ENCODE measurements around the gene ADPRHL1. TPM values are rescaled to one million over a fixed set of nuclear protein-coding genes. Genes with fewer than 3 reads are reported as not detected.
"Not testable (repeated sequence)": the region's sequence is repeated elsewhere in the genome, so short reads cannot be mapped to it uniquely, and the experiment has no call there.

ADPRHL1 gene
- total RNA-seq, 1 experiment from 2014 or later: 1.5 TPM

DNA sequence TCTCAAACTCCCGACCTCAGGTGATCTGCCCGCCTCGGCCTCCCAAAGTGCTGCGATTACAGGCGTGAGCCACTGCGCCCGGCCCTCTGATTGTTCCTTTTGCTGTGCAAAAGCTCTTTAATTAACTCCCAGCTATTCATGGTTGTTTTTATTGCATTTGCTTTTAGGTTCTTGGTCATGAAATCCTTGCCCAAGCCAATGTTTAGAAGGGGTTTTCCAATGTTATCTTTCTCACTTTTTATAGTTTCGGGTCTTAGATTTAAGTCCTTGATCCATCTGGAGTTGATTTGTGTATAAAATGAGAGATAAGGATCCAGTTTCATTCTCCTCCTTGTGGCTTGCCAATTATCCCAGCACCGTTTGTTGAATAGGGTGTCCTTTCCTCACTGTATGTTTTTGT, 70.2 kb downstream of the ADPRHL1 start (continued):
- TF ChIP-seq ZNF423 (CRISPR knock-in tag; IDR thresholded peaks at IDR 0.05) (no peak), NFATC4 (CRISPR knock-in tag; IDR thresholded peaks at IDR 0.05) (no peak)
- TF ChIP-seq, protein P1, sequence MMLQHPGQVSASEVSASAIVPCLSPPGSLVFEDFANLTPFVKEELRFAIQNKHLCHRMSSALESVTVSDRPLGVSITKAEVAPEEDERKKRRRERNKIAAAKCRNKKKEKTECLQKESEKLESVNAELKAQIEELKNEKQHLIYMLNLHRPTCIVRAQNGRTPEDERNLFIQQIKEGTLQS (CRISPR knock-in tag; conservative IDR thresholded peaks at IDR 0.05): no peak

DNA sequence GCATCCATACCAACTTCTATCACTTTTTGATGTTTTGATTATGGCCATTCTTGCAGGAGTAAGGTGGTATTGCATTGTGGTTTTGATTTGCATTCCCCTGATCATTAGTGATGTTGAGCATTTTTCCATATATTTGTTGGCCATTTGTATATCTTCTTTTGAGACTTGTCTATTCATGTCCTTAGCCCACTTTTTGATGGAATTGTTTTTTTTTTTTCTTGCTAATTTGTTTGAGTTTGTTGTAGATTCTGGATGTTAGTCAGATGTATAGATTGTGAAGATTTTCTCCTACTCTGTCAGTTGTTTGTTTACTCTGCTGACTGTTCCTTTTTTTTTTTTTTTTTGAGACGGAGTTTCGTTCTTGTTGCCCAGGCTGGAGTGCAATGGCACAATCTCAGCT, 70.7 kb downstream of the ADPRHL1 start:
- Mint-ChIP-seq H3K36me3 (peaks cover 76% of the 10 kb centered on the region), H3K9me3 (peaks cover 64% of the 10 kb centered on the region), H3K4me1 (peaks cover 22% of the 10 kb centered on the region), H3K27me3 (ENCODE audit: low read depth) (peaks cover 51% of the 10 kb centered on the region)
- CTCF ChIA-PET: interaction anchor here (1.1 kb wide), 1 partner anchor 11 kb away, joined by 4 read pairs; no protein-coding TSS in a partner anchor
- POLR2A ChIA-PET; H3K27ac Mint-ChIP-seq; DNase-seq (ENCODE audit: low spot score); H3K4me3 Mint-ChIP-seq; ATAC-seq: not testable (repeated sequence)

DNA sequence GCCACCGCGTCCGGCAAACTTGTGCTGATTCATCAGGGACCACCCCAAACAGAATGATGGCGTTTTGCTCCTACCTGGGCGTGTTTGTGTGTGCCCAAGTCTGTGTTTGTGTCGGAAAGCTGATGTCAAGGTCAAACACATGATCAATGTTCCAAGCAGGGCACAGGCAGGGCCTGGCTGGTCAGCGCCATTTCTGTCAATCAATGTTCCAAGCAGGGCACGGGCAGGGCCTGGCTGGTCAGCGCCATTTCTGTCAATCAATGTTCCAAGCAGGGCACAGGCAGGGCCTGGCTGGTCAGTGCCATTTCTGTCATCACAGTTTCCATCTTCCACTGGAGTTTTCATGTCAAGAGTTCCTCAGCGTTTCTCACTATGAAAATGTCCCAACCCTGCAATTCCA, 74.5 kb downstream of the ADPRHL1 start:
- ChIA-PET CTCF (interaction anchor here (1.0 to 2.3 kb wide), 2 partner anchors 12 to 13 kb away, joined by 3 to 11 read pairs; no protein-coding TSS in a partner anchor), POLR2A (no interaction called here)
- H3K27ac Mint-ChIP-seq: no peak overlapping the region
- TF ChIP-seq, protein P2, sequence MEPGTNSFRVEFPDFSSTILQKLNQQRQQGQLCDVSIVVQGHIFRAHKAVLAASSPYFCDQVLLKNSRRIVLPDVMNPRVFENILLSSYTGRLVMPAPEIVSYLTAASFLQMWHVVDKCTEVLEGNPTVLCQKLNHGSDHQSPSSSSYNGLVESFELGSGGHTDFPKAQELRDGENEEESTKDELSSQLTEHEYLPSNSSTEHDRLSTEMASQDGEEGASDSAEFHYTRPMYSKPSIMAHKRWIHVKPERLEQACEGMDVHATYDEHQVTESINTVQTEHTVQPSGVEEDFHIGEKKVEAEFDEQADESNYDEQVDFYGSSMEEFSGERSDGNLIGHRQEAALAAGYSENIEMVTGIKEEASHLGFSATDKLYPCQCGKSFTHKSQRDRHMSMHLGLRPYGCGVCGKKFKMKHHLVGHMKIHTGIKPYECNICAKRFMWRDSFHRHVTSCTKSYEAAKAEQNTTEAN (CRISPR knock-in tag; IDR thresholded peaks at IDR 0.05): no peak
- TF ChIP-seq, protein P3, sequence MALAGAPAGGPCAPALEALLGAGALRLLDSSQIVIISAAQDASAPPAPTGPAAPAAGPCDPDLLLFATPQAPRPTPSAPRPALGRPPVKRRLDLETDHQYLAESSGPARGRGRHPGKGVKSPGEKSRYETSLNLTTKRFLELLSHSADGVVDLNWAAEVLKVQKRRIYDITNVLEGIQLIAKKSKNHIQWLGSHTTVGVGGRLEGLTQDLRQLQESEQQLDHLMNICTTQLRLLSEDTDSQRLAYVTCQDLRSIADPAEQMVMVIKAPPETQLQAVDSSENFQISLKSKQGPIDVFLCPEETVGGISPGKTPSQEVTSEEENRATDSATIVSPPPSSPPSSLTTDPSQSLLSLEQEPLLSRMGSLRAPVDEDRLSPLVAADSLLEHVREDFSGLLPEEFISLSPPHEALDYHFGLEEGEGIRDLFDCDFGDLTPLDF (CRISPR knock-in tag; IDR thresholded peaks at IDR 0.05): no peak
- TF ChIP-seq, protein P4, sequence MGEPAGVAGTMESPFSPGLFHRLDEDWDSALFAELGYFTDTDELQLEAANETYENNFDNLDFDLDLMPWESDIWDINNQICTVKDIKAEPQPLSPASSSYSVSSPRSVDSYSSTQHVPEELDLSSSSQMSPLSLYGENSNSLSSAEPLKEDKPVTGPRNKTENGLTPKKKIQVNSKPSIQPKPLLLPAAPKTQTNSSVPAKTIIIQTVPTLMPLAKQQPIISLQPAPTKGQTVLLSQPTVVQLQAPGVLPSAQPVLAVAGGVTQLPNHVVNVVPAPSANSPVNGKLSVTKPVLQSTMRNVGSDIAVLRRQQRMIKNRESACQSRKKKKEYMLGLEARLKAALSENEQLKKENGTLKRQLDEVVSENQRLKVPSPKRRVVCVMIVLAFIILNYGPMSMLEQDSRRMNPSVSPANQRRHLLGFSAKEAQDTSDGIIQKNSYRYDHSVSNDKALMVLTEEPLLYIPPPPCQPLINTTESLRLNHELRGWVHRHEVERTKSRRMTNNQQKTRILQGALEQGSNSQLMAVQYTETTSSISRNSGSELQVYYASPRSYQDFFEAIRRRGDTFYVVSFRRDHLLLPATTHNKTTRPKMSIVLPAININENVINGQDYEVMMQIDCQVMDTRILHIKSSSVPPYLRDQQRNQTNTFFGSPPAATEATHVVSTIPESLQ (CRISPR knock-in tag; IDR thresholded peaks at IDR 0.05): no peak
- TF ChIP-seq ELF4 (CRISPR knock-in tag; IDR thresholded peaks at IDR 0.05; ENCODE audit: low read depth) (no peak), FOXK1 (CRISPR knock-in tag; IDR thresholded peaks at IDR 0.05) (no peak), TP53 (CRISPR knock-in tag; IDR thresholded peaks at IDR 0.05) (no peak), MYBL2 (CRISPR knock-in tag; IDR thresholded peaks at IDR 0.05) (no peak), SMAD4 (CRISPR knock-in tag; IDR thresholded peaks at IDR 0.05) (no peak), OVOL2 (CRISPR knock-in tag; IDR thresholded peaks at IDR 0.05; ENCODE audit: borderline replicate concordance) (no peak), JAZF1 (CRISPR knock-in tag; IDR thresholded peaks at IDR 0.05) (no peak), EMX1 (CRISPR knock-in tag; IDR thresholded peaks at IDR 0.05) (no peak)
- TF ChIP-seq, protein P5, sequence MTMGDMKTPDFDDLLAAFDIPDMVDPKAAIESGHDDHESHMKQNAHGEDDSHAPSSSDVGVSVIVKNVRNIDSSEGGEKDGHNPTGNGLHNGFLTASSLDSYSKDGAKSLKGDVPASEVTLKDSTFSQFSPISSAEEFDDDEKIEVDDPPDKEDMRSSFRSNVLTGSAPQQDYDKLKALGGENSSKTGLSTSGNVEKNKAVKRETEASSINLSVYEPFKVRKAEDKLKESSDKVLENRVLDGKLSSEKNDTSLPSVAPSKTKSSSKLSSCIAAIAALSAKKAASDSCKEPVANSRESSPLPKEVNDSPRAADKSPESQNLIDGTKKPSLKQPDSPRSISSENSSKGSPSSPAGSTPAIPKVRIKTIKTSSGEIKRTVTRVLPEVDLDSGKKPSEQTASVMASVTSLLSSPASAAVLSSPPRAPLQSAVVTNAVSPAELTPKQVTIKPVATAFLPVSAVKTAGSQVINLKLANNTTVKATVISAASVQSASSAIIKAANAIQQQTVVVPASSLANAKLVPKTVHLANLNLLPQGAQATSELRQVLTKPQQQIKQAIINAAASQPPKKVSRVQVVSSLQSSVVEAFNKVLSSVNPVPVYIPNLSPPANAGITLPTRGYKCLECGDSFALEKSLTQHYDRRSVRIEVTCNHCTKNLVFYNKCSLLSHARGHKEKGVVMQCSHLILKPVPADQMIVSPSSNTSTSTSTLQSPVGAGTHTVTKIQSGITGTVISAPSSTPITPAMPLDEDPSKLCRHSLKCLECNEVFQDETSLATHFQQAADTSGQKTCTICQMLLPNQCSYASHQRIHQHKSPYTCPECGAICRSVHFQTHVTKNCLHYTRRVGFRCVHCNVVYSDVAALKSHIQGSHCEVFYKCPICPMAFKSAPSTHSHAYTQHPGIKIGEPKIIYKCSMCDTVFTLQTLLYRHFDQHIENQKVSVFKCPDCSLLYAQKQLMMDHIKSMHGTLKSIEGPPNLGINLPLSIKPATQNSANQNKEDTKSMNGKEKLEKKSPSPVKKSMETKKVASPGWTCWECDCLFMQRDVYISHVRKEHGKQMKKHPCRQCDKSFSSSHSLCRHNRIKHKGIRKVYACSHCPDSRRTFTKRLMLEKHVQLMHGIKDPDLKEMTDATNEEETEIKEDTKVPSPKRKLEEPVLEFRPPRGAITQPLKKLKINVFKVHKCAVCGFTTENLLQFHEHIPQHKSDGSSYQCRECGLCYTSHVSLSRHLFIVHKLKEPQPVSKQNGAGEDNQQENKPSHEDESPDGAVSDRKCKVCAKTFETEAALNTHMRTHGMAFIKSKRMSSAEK (CRISPR knock-in tag; IDR thresholded peaks at IDR 0.05; ENCODE audit: borderline replicate concordance): no peak
- TF ChIP-seq, protein P1 (CRISPR knock-in tag; conservative IDR thresholded peaks at IDR 0.05): no peak
- TF ChIP-seq, protein P6, sequence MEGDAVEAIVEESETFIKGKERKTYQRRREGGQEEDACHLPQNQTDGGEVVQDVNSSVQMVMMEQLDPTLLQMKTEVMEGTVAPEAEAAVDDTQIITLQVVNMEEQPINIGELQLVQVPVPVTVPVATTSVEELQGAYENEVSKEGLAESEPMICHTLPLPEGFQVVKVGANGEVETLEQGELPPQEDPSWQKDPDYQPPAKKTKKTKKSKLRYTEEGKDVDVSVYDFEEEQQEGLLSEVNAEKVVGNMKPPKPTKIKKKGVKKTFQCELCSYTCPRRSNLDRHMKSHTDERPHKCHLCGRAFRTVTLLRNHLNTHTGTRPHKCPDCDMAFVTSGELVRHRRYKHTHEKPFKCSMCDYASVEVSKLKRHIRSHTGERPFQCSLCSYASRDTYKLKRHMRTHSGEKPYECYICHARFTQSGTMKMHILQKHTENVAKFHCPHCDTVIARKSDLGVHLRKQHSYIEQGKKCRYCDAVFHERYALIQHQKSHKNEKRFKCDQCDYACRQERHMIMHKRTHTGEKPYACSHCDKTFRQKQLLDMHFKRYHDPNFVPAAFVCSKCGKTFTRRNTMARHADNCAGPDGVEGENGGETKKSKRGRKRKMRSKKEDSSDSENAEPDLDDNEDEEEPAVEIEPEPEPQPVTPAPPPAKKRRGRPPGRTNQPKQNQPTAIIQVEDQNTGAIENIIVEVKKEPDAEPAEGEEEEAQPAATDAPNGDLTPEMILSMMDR (IDR thresholded peaks at IDR 0.05): no peak
- TF ChIP-seq, protein P7, sequence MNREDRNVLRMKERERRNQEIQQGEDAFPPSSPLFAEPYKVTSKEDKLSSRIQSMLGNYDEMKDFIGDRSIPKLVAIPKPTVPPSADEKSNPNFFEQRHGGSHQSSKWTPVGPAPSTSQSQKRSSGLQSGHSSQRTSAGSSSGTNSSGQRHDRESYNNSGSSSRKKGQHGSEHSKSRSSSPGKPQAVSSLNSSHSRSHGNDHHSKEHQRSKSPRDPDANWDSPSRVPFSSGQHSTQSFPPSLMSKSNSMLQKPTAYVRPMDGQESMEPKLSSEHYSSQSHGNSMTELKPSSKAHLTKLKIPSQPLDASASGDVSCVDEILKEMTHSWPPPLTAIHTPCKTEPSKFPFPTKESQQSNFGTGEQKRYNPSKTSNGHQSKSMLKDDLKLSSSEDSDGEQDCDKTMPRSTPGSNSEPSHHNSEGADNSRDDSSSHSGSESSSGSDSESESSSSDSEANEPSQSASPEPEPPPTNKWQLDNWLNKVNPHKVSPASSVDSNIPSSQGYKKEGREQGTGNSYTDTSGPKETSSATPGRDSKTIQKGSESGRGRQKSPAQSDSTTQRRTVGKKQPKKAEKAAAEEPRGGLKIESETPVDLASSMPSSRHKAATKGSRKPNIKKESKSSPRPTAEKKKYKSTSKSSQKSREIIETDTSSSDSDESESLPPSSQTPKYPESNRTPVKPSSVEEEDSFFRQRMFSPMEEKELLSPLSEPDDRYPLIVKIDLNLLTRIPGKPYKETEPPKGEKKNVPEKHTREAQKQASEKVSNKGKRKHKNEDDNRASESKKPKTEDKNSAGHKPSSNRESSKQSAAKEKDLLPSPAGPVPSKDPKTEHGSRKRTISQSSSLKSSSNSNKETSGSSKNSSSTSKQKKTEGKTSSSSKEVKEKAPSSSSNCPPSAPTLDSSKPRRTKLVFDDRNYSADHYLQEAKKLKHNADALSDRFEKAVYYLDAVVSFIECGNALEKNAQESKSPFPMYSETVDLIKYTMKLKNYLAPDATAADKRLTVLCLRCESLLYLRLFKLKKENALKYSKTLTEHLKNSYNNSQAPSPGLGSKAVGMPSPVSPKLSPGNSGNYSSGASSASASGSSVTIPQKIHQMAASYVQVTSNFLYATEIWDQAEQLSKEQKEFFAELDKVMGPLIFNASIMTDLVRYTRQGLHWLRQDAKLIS (CRISPR knock-in tag; IDR thresholded peaks at IDR 0.05; ENCODE audit: borderline replicate concordance): no peak
- peaks cover 32% of the 10 kb centered on the region for H3K27me3 Mint-ChIP-seq (ENCODE audit: low read depth)
- ATAC-seq (no peak), DNase-seq (ENCODE audit: low spot score) (no peak)
- H3K4me3 Mint-ChIP-seq: no peak overlapping the region
- H3K9me3 Mint-ChIP-seq: peaks cover 30% of the 10 kb centered on the region
- peaks cover 43% of the 10 kb centered on the region for H3K36me3 Mint-ChIP-seq
- H3K4me1 Mint-ChIP-seq: peaks cover 43% of the 10 kb centered on the region
